Measurements from ENCODE around the gene CFTR. TPM values are rescaled to one million over a fixed set of nuclear protein-coding genes. Genes with fewer than 3 reads are reported as not detected.

CFTR gene
- total RNA-seq, 2 experiments from 2014 or later, result not detected

DNA sequence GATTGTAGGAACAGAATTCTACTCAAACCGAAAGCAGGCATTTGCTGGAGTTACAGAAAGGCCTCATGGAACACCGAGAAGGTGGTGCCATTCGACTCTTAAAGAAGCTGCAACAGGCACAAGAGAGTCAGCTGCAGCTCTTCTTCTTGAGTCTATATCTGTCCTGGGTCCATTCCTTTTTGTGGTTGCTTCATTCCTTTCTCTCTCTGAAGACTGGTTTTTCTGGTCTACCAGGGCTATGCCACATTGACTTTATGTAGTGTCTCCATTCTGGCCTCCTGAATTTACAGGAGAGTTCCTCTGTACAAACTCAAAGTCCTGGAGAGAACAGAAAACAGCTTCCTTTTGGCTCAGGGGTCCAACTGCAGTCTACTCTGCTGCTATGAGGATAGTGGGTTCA, 132.8 kb downstream of the CFTR start:
- no peaks in the 10 kb centered on the region for H3K27me3 ChIP-seq (ENCODE audit: control insufficient read depth in 1 of 2, insufficient read depth in 2 of 2, low read length in 2 of 2)
- DNase-seq (no peak), ATAC-seq (ENCODE audit: poor library complexity) (no peak)
- H3K4me3 ChIP-seq (ENCODE audit: low read length), result no peak overlapping the region
- POLR2A ChIA-PET, result no interaction called here
- H3K27me3 Mint-ChIP-seq, result no peaks in the 10 kb centered on the region
- intact Hi-C loops (cut with DNase I, micrococcal nuclease), result no loop called here
- no peak for TF ChIP-seq CTCF (IDR thresholded peaks at IDR 0.05)
- H3K4me1 Mint-ChIP-seq (ENCODE audit: low read depth), result no peaks in the 10 kb centered on the region
- H3K9me3 ChIP-seq (ENCODE audit: control insufficient read depth in 1 of 2, insufficient read depth in 1 of 2, low read length in 2 of 2), result no peaks in the 10 kb centered on the region
- no peaks in the 10 kb centered on the region for H3K4me1 ChIP-seq (ENCODE audit: insufficient read depth, low read length)
- CTCF ChIA-PET, result no interaction called here
- H3K9me3 Mint-ChIP-seq, result no peaks in the 10 kb centered on the region
- no peak overlapping the region for H3K4me3 Mint-ChIP-seq
- H3K27ac ChIP-seq (ENCODE audit: low read depth in 1 of 2, low read length in 2 of 2), result no peak overlapping the region
- H3K36me3 Mint-ChIP-seq (ENCODE audit: low read depth), result no peaks in the 10 kb centered on the region
- no peaks in the 10 kb centered on the region for H3K36me3 ChIP-seq (ENCODE audit: insufficient read depth, low read length)
- H3K27ac Mint-ChIP-seq, result no peak overlapping the region

DNA sequence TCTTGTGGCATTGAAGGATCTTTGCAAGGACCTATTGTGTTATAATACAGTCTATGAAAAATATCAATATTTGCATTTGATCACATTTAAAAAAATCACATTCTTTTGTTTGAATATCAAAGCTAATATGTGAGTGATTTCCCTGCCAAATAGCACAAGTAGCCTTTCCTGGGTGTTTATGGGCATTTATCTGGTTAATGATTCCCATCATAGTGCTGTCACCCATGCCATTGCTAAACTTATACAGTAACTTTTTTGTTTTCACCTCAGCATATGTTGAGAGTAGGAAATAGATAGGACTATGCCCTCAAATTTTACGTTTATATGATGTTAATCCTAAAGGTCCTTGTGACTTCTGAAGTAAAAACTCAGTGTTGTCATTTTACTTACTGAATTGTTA, 136.9 kb downstream of the CFTR start:
- no peaks in the 10 kb centered on the region for H3K36me3 Mint-ChIP-seq (ENCODE audit: low read depth)
- no peak overlapping the region for H3K4me3 Mint-ChIP-seq
- H3K9me3 Mint-ChIP-seq, result no peaks in the 10 kb centered on the region
- H3K4me1 Mint-ChIP-seq (ENCODE audit: low read depth), result no peaks in the 10 kb centered on the region
- no peak overlapping the region for H3K4me3 ChIP-seq (ENCODE audit: low read length)
- no peaks in the 10 kb centered on the region for H3K4me1 ChIP-seq (ENCODE audit: insufficient read depth, low read length)
- H3K27ac Mint-ChIP-seq, result no peak overlapping the region
- no peak overlapping the region for H3K27ac ChIP-seq (ENCODE audit: low read depth in 1 of 2, low read length in 2 of 2)
- ATAC-seq (ENCODE audit: poor library complexity) (no peak), DNase-seq (no peak)
- no peak for TF ChIP-seq CTCF (IDR thresholded peaks at IDR 0.05)
- CTCF ChIA-PET, result no interaction called here
- POLR2A ChIA-PET, result no interaction called here
- no peaks in the 10 kb centered on the region for H3K36me3 ChIP-seq (ENCODE audit: insufficient read depth, low read length)
- H3K27me3 Mint-ChIP-seq, result no peaks in the 10 kb centered on the region
- no peaks in the 10 kb centered on the region for H3K27me3 ChIP-seq (ENCODE audit: control insufficient read depth in 1 of 2, insufficient read depth in 2 of 2, low read length in 2 of 2)
- intact Hi-C loops (cut with DNase I, micrococcal nuclease), result no loop called here
- H3K9me3 ChIP-seq (ENCODE audit: control insufficient read depth in 1 of 2, insufficient read depth in 1 of 2, low read length in 2 of 2), result no peaks in the 10 kb centered on the region

DNA sequence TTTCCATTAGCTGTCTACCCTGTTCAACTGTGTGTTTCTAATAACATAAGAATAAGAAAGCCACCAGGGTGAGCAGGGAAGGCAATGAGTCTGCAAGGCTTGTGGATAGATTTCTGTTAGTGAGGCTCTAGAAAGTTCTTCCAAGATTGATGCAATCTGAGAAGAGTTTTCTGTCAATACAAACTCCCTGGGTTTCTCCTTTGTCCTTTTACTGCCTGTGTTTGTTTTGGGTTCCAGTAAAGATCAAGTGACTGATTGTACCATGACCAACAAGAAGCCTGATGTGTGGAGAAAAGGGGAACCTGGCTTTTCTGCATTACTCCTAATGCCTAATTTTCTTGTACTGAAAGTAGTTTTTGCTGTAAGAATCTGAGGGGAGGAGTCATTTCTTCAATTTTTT, 139.9 kb downstream of the CFTR start:
- no peak overlapping the region for H3K27ac ChIP-seq (ENCODE audit: low read depth in 1 of 2, low read length in 2 of 2)
- Mint-ChIP-seq H3K4me3 (no peak overlapping the region), H3K27ac (no peak overlapping the region), H3K4me1 (ENCODE audit: low read depth) (no peaks in the 10 kb centered on the region), H3K9me3 (no peaks in the 10 kb centered on the region), H3K27me3 (no peaks in the 10 kb centered on the region), H3K36me3 (ENCODE audit: low read depth) (no peaks in the 10 kb centered on the region)
- ChIA-PET CTCF (no interaction called here), POLR2A (no interaction called here)
- H3K36me3 ChIP-seq (ENCODE audit: insufficient read depth, low read length), result no peaks in the 10 kb centered on the region
- H3K4me1 ChIP-seq (ENCODE audit: insufficient read depth, low read length), result no peaks in the 10 kb centered on the region
- intact Hi-C loops (cut with DNase I, micrococcal nuclease), result no loop called here
- H3K4me3 ChIP-seq (ENCODE audit: low read length), result no peak overlapping the region
- DNase-seq, result no peak
- no peak for ATAC-seq (ENCODE audit: poor library complexity)
- H3K9me3 ChIP-seq (ENCODE audit: control insufficient read depth in 1 of 2, insufficient read depth in 1 of 2, low read length in 2 of 2), result no peaks in the 10 kb centered on the region
- H3K27me3 ChIP-seq (ENCODE audit: control insufficient read depth in 1 of 2, insufficient read depth in 2 of 2, low read length in 2 of 2), result no peaks in the 10 kb centered on the region
- no peak for TF ChIP-seq CTCF (IDR thresholded peaks at IDR 0.05)

All from CD4-positive, alpha-beta T cell (primary cell).